ENCODE measurements around the gene KCNQ5. TPM values are rescaled to one million over a fixed set of nuclear protein-coding genes. Genes with fewer than 3 reads are reported as not detected.

The KCNQ5 gene
- total and polyA plus RNA-seq, 2 of the 8 experiments (the other 6 are each of a cell fraction or from before 2014, with no cell fraction given), result 0.83 to 1.2 TPM

DNA sequence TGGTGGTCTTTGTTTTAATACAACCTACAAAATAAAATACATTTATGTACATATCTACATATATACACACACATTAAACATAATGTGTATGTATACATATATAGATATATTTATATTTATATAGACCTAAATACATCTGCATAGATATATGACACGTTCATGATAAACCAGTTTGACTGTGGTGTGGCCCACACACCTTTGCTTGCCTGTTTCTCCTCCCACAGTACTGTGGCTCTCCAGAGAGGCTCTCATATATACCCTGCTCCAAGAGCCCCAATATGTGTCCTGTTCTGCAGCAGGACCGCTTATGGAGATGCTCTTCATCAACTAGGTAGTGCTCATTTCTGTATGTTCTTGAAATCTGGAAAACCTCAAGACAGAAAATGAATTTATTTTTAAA, 207.0 kb downstream of the KCNQ5 start:
- Histone ChIP-seq H3K23me2 (ENCODE audit: low read depth, low read length) (no peaks in the 10 kb centered on the region; the same call in 1 of the 2 replicates), H3K4me3 (ENCODE audit: extremely low read depth in 1 of 4, insufficient read depth in 2 of 4, low read depth in 3 of 4, low read length in 4 of 4) (no peak overlapping the region), H4K91ac (replicated peaks; ENCODE audit: insufficient read length, low read length) (no peak overlapping the region), H3K36me3 (ENCODE audit: control insufficient read depth in 2 of 4, insufficient read depth in 4 of 4, low read length in 3 of 4) (no peaks in the 10 kb centered on the region), H3K18ac (ENCODE audit: extremely low read depth, low read length) (no peak overlapping the region), H3K14ac (ENCODE audit: insufficient read length) (no peak overlapping the region), H2BK120ac (replicated peaks; ENCODE audit: low read depth, low read length) (no peak overlapping the region), H2AK5ac (ENCODE audit: low read depth, low read length) (no peak overlapping the region), H3K79me1 (ENCODE audit: low read depth, low read length) (no peaks in the 10 kb centered on the region), H4K20me1 (replicated peaks in 1 of 2; ENCODE audit: control insufficient read depth in 1 of 2, insufficient read depth in 2 of 2, low read length in 2 of 2) (no peaks in the 10 kb centered on the region), H3K79me2 (ENCODE audit: control insufficient read depth in 1 of 2, insufficient read depth in 2 of 2, low read length in 2 of 2) (no peaks in the 10 kb centered on the region), H2BK20ac (ENCODE audit: low read length) (no peak overlapping the region), H2BK12ac (ENCODE audit: low read depth, low read length) (no peak overlapping the region), H4K8ac (ENCODE audit: extremely low read depth, insufficient read depth, low read length) (no peak overlapping the region), H3K9ac (replicated peaks in 1 of 4; ENCODE audit: extremely low read depth in 1 of 4, low read depth in 3 of 4, low read length in 3 of 4) (no peak overlapping the region), H4K5ac (ENCODE audit: insufficient read length, low read depth, low read length) (no peak overlapping the region), H3K4ac (replicated peaks; ENCODE audit: insufficient read length, low read depth, low read length) (no peak overlapping the region), H2AFZ (ENCODE audit: low read length) (no peak overlapping the region), H3K56ac (replicated peaks; ENCODE audit: insufficient read length, low read depth, low read length) (no peak overlapping the region), H3K27me3 (replicated peaks in 1 of 4; ENCODE audit: control insufficient read depth in 3 of 4, extremely low read depth in 1 of 4, insufficient read depth in 3 of 4, low read length in 3 of 4) (no peaks in the 10 kb centered on the region), H3K23ac (ENCODE audit: insufficient read length) (no peak overlapping the region), H2BK5ac (ENCODE audit: low read depth, low read length) (no peak overlapping the region), H3K9me3 (ENCODE audit: insufficient read depth in 2 of 2, low read depth in 1 of 2, low read length in 1 of 2) (no peaks in the 10 kb centered on the region; a peak in 1 of 4 replicates), H3K4me2 (ENCODE audit: insufficient read depth in 1 of 2, low read depth in 2 of 2, low read length in 2 of 2) (no peak overlapping the region), H3K4me1 (replicated peaks in 1 of 4; ENCODE audit: control insufficient read depth in 3 of 4, insufficient read depth in 4 of 4, low read length in 3 of 4) (no peaks in the 10 kb centered on the region), H3K27ac (ENCODE audit: low read depth, low read length) (no peak overlapping the region), H2BK15ac (ENCODE audit: low read length) (no peak overlapping the region)
- no peak for DNase-seq (ENCODE audit: low read depth in 1 of 2, low spot score in 2 of 2)
- POLR2A ChIA-PET (ENCODE audit: partially characterized antibody), result no interaction called here
- CTCF ChIA-PET (ENCODE audit: partially characterized antibody), result no interaction called here
- no peak for FAIRE-seq
- 93% methylated on average over 2 of the region's 2 CpGs; no CpG with 5 or more reads in 1 of the 2 experiments for WGBS, 2 experiments (ENCODE audit: extremely low coverage in 1 of 2, insufficient coverage in 1 of 2, insufficient read length in 1 of 2, insufficient replicate concordance in 2 of 2, low coverage in 1 of 2, low lambda C conversion rate in 2 of 2, missing lambda C conversion rate in 1 of 2)
- no peak for TF ChIP-seq BRCA1 (IDR thresholded peaks at IDR 0.05; ENCODE audit: low read depth, low read length)
- TF ChIP-seq SIRT6 (IDR thresholded peaks at IDR 0.05; ENCODE audit: low read length), result no peak
- TF ChIP-seq KDM1A (IDR thresholded peaks at IDR 0.05; ENCODE audit: borderline replicate concordance, low read length), result no peak
- no peak for TF ChIP-seq SP4 (IDR thresholded peaks at IDR 0.05; ENCODE audit: low read length)
- no peak for TF ChIP-seq CHD1 (IDR thresholded peaks at IDR 0.05; ENCODE audit: low read depth, low read length)
- no peak for TF ChIP-seq CTCF (IDR thresholded peaks at IDR 0.05; ENCODE audit: control extremely low read depth in 1 of 3, insufficient read depth in 1 of 3, low read depth in 1 of 3, low read length in 3 of 3)
- no peak for TF ChIP-seq ASH2L (IDR thresholded peaks at IDR 0.05; ENCODE audit: low read length)
- no peak for TF ChIP-seq USF2 (IDR thresholded peaks at IDR 0.05; ENCODE audit: low read length)
- no peak for TF ChIP-seq GABPA (IDR thresholded peaks at IDR 0.05; ENCODE audit: borderline replicate concordance, insufficient read depth, low read length)
- TF ChIP-seq JUND (IDR thresholded peaks at IDR 0.05; ENCODE audit: low read length), result no peak
- no peak for TF ChIP-seq MAFK (IDR thresholded peaks at IDR 0.05; ENCODE audit: low read depth, low read length)
- no peak for TF ChIP-seq CHD2 (IDR thresholded peaks at IDR 0.05; ENCODE audit: low read length)

Data from H1 (cell line).